ENCODE measurements around the gene UVRAG.
"Not testable (repeated sequence)": the region's sequence is repeated elsewhere in the genome, so short reads cannot be mapped to it uniquely, and the experiment has no call there.

The UVRAG gene

GRCh38 chr11:76081084-76081483 lies 266.1 kb downstream of the UVRAG start:
- not testable (repeated sequence) for DNase-seq

DNA sequence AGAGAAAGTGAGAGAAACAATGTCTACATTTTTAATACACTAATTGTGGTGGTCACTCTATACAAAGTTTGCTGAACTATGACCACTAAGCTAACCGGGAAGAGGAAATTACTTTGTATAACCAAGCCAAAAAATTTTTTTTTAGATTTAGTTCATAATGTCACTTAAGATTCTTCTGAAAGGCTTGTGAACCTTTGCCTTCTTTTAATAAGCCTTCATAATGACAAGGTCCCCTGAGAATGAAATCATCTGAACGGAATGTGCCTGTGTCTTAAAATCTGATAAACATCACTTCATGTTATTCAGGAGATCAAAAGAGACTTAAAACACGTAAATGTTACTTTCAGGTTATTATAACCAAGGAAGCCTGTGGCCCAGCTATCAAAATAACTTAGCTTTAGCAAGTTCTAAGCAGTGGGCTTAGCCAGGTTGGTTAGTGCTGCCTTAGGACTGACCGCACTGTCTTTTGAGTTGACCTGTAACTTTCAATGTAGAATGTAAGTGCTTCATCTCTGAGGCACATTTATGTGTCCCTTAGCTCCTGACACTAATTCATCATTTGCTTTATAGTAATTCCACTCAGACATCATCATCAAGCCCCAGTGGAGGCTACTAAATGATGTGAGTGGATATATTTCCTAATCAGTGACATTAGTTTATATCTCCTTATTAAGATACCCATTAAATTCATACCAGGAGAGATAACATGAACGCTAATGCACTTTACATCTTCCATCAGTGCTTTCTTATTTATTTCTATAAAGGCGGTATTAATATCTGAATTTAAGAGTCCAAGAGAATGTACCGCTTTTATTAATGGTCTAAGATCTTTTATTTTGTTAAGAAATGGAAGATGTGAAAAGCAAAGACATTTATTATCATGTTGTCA lies 268.8 kb downstream of the UVRAG start:
- DNase-seq = no peak

GRCh38 chr11:76085270-76085669 lies 270.3 kb downstream of the UVRAG start:
- no peak for DNase-seq

GRCh38 chr11:76086743-76087635 lies 272.0 kb downstream of the UVRAG start:
- no peak for DNase-seq

DNA sequence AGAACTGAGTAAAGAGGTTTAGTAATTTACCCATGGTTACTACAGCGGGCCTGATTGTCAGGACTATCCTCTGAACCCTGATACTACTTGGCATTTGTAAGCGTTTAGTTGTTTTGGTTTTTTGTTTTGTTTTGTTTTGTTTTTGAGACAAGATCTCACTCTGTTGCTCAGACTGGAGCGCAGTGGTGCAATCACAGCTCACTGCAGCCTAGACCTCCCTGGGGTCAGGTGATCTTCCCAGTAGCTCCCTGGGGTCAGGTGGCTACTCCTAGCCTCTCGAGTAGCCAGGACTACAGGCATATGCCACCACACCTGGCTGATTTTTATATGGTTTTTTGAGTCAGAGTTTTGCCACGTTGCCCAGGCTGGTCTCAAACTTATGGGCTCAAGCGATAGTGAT lies 272.7 kb downstream of the UVRAG start:
- DNase-seq = no peak

DNA sequence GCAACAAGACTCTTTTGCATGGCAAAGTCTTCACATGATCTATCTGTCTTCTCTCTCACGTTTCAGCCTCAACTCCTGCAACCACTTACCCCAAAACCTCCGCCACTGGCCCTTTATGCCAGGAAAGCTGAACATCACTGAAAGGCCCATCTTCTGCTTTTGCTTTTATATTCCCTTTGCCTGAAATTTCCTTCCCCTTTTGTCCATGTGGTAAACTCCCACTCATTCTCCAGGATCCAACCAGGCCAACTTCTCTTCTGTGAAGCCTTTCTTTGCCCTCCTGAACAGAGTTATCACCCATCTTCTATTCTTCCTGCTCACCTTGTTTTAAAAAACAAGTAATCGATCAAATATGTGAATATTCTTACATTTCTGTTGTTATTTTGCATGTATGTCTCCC lies 273.5 kb downstream of the UVRAG start:
- no peak for DNase-seq

- no peak for DNase-seq
Observed at GRCh38 chr11:76090174-76090573, 275.2 kb downstream of the UVRAG start.

DNA sequence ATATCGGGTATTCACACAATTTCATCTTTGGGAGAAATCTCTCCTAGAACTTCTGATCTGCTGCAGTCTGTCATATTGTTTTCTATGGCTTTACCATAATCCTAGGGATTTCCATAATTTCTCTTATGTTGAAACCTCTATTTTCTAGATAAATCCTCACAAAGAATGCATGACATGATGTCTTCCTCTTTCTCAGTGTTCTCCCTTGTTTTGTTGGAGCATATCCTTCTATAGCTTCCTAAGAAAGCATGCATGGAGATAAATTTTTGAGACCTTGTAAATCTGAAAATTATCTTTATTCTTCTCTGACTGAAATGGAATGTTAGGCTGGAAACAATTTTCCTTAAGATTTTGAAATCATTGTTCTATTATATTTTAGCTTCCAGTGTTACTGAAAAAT lies 275.8 kb downstream of the UVRAG start:
- no peak for DNase-seq

DNA sequence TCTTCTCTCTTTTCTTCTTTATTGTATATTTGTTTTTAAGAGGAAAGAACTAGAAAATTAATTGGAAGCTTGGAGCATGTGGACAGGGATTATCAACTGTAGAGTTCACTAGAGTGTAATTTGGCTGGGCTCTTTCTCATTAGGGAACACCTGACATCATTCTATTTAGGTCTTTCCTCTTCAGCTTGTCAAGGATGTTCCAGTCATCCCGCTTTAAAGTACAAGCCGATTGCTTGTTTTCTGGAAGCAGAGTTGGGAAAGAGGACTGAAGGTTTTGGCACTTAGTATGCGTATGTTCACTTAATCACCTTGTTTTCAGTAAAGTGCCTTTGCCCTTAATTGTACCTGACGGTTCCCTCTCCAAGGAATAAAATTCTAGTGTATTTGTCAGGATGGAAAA lies 279.7 kb downstream of the UVRAG start:
- DNase-seq = no peak

DNA sequence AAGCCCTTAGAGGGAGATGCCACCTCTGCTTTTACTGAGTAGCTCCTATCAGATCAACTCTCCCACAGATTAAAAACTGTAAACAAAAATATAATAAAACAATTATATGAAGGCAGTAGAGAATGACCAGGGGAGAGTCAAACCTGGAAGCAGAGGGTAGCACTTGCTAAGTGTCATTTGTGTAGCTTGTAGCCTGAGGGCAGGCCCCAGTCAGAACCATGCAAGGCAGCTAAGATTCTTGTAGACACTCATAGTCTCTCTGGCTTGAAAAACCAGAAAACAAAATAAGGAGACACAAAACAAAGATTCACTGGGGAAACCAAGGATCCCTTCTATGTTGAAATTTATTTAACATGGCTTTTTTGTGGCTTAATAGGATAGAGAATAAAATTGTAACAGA lies 280.9 kb downstream of the UVRAG start:
- no peak for DNase-seq

GRCh38 chr11:76096552-76096951 lies 281.5 kb downstream of the UVRAG start:
- no peak for DNase-seq

DNA sequence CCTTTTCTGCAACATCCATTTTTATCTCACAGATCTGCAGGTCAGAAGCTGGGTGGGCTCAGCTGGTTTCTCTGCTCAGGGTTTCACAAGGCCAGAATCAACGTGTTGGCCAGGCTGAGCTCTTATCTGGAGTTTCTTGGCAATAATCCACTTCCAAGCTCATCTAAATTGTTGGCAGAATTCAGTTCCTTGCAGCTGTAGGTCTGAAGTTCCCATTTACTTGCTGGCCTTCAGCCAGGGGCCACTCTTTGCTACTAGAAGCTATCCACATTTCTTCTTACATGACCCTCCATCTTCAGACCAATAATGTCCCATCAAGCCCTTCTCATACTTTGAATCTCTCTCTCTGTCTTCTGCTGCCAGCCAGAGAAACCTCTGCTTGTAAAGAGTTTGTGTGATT lies 287.8 kb downstream of the UVRAG start:
- DNase-seq = no peak

- no peak for DNase-seq
Observed at GRCh38 chr11:76103460-76103859, 288.4 kb downstream of the UVRAG start.

DNA sequence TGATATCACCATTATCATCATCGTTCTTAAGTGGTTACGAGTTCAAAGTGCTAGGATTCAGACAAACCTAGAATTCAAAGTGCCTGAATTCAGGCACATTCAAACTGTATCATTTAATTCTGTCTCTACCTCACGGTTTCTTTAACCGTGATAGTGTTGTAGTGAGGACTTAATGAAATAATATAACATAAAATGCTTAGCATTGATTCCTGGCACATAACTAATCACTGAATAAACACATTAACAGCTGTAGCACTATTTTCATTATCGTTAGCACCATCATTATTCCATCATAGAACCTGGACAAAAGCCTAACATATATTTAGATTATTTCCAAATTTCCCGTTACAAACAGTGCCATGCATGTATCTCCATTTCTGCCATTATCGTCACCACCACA lies 289.3 kb downstream of the UVRAG start:
- DNase-seq = no peak

DNA sequence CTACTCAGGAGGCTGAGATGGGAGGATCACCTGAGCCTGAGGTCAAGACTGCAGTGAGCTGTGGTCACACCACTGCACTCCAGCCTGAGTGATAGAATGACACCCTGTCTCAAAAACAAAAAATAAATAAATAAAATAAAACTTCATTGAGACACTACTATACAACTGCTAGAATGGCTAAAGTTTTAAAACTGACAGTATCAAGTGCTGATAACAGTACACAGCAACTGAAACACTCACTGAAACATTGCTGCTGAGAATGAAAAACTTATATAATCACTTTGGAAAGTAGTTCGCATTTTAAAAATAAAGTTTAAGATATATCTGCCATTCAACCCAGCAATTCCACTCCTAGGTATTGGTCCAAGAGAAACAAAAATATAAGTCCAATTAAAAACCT lies 290.6 kb downstream of the UVRAG start:
- no peak for DNase-seq

DNA sequence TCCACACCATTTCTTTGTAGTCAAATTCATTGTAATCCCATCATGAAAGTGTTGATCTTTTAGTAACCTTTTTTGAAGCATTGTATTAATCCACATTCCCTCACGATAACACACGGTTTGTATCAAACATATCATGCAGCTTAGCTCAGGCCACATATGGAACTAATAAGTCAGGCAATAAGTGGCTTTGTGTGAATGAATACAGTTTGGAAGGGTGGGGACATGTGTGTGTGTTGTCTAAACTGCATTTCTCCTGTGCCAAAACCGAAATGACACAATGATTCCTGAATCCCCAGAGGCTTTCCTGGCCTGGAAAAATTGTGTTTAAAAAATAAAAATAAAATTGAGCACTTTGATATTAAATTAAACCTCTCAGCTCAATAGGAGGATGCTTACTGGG lies 293.0 kb downstream of the UVRAG start:
- DNase-seq = no peak

DNA sequence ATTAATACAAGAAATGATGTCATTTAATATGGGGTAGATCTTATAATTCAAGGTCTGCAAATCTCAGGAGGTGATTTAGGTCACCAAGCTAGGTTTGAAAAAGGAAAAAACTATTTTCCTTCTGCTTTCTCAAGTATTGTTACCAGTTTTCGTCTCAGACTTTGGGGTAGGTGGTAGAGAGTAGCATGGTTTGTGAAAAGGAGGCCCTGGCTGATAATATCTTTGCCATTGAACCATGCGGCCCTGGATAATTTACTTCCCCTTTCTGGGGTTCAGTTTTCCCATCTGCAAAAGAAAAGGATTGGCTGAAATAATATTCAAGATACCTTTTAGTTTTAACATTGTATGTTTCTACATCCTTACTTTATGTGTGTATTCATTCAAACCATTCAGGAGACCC lies 299.2 kb downstream of the UVRAG start:
- no peak for DNase-seq

- DNase-seq = no peak
Observed at GRCh38 chr11:76115555-76115954, 300.5 kb downstream of the UVRAG start.

DNA sequence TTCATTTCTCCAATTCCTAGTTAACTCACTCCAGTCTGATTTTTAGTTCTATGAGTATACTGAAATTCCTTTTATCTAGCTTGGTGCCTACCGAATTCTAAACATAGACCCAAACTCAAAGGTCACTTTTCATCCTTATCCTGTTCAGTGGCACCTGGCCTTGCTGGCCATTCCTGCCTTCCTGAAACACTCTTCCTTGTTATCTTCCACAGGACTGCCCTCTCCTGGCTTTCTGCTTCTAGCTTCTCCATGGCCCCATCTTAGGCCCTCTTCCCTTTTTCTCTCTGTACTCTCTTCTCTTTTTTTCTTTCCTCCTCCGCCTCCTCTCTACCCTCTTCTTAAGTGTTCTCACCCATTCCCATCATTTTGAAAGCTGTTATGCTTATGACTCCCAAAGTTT lies 304.0 kb downstream of the UVRAG start:
- no peak for DNase-seq

DNA sequence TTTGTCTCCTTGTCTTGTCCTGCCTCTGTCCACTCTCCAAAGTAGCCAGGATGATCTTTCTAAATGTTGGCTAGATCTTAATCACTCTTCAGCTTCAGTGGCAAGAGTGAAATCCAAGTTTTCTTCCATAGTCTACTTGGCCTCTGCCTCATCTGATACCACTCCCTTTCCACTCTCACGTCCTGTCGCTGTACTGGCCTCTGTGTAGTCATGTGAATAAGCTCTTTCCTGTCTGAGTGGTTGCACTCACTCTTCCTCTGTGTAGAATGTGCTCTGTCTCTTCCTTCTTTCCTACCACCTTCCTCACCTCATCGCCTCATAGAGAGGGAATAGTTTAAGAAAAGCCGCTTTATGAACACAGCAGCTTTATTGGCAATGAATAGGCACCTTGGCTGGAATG lies 304.8 kb downstream of the UVRAG start:
- DNase-seq = no peak

DNA sequence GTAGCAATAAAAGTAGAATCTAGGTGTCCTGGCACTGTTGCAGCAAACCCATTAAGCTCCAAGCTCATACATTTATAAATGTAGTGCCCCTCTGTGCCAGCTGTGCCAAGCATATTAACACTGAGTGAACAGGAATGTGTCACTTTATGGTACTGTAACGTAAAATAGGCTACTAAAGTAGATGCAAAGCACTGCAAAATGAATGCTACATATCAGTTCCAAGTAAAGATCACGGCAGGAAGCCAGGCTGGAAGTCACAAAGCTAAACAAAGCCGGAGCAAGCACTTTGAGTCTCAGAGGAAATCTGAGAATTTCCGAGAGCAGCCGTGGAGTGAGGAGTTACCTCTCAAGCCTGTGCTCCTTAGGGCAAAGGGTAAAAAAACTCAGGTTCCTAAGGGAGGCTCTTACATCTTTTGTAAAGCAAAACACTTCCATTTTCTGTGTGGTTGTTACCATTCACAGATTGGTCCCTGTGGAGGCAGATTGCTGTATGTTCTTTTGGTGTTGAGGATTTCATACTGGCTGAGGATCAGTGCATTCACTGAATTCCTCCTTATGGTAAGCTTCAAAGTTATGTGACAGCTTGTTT lies 305.6 kb downstream of the UVRAG start:
- DNase-seq = no peak

DNA sequence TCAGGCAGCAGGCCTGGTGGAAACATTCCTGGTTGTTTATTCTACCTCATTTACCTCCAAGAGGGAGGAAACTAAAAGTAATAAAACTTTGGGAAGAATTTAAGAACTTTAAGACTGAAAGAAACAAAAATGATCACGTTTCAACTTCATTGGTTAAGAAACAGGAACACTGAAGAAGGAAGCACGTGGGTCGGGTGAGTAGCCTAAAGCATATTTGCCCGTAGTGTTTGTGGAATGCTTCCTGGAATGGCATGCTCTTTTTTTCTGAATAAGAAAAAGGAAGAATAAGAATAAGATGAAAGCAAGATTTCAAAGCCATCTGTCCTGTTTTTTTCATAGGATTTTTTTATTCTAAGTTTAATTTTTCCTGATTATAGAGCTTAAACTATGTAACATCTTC lies 308.2 kb downstream of the UVRAG start:
- DNase-seq = no peak

DNA sequence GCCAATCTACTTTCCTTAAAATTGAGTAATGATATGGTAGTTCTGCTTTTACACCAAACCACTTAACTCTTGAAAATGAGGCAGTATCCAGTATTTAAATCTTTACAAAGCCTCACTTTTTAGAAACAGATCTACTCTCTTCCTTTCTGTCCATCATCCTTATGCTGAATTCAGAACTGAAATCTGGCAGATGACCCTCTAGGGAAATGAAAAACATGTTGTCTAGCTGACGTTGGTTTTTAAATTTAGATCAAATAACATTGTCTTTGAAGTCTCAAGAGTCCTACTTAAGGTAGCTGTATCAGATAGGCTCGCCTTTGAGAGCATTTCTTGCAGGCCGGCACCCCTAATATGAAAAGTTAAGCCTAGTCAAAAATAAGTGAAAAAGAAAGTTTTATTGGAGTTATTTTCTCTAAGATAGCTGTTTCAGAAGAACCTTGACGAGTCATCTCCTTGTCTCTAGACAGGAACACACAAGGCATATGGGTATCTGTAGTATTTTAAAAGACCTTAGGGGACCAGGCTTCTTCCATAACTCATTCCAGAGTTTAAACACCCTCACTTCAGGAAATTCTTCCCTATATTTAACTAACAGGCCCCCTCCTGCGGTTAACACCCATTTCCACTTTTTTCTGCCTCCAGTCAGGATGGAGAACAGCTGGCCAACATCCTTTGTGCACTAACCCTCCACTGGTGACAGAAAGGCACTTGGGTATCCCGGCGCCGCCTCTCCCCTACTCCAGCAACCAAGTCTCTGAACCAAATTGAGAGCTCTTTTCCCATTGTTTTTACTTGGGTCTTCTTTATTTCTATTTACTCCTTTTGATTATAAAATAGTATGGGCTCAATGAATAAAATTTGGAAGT lies 310.1 kb downstream of the UVRAG start:
- no peak for DNase-seq
